ENCODE results near the gene LCOR.

Gene LCOR

GRCh38 chr10:97003804-97004201, 171.7 kb downstream of the LCOR start:
- DNase-seq (ENCODE audit: low read depth), result no peak
- no peak for TF ChIP-seq CTCF (IDR thresholded peaks at IDR 0.05; ENCODE audit: control insufficient read depth, extremely low read depth, insufficient read depth)

GRCh38 chr10:97004591-97004990, 172.5 kb downstream of the LCOR start:
- TF ChIP-seq CTCF (IDR thresholded peaks at IDR 0.05; ENCODE audit: control insufficient read depth, extremely low read depth, insufficient read depth), result no peak

More at GRCh38 chr10:97003804-97004201, 171.7 kb downstream of the LCOR start:
- no peak overlapping the region for H3K4me3 ChIP-seq (ENCODE audit: low read depth, low read length)

GRCh38 chr10:97005349-97005748, 173.3 kb downstream of the LCOR start:
- no peak for DNase-seq (ENCODE audit: low read depth)
- H3K4me3 ChIP-seq (ENCODE audit: low read depth, low read length), result no peak overlapping the region
- no peak for TF ChIP-seq CTCF (IDR thresholded peaks at IDR 0.05; ENCODE audit: control insufficient read depth, extremely low read depth, insufficient read depth)

More at GRCh38 chr10:97004591-97004990, 172.5 kb downstream of the LCOR start:
- no peak for DNase-seq (ENCODE audit: low read depth)
- H3K4me3 ChIP-seq (ENCODE audit: low read depth, low read length), result no peak overlapping the region

GRCh38 chr10:97006364-97006763, 174.3 kb downstream of the LCOR start:
- no peak for DNase-seq (ENCODE audit: low read depth)
- H3K4me3 ChIP-seq (ENCODE audit: low read depth, low read length), result no peak overlapping the region
- TF ChIP-seq CTCF (IDR thresholded peaks at IDR 0.05; ENCODE audit: control insufficient read depth, extremely low read depth, insufficient read depth), result no peak

- DNase-seq (ENCODE audit: low read depth), result no peak
- no peak overlapping the region for H3K4me3 ChIP-seq (ENCODE audit: low read depth, low read length)
- TF ChIP-seq CTCF (IDR thresholded peaks at IDR 0.05; ENCODE audit: control insufficient read depth, extremely low read depth, insufficient read depth), result no peak
Measured at GRCh38 chr10:97007417-97007816, 175.3 kb downstream of the LCOR start.

GRCh38 chr10:97010695-97011206, 178.7 kb downstream of the LCOR start:
- TF ChIP-seq CTCF (IDR thresholded peaks at IDR 0.05; ENCODE audit: control insufficient read depth, extremely low read depth, insufficient read depth), result no peak
- no peak for DNase-seq (ENCODE audit: low read depth)
- H3K4me3 ChIP-seq (ENCODE audit: low read depth, low read length), result no peak overlapping the region

- no peak for DNase-seq (ENCODE audit: low read depth)
- TF ChIP-seq CTCF (IDR thresholded peaks at IDR 0.05; ENCODE audit: control insufficient read depth, extremely low read depth, insufficient read depth), result no peak
- no peak overlapping the region for H3K4me3 ChIP-seq (ENCODE audit: low read depth, low read length)
Measured at GRCh38 chr10:97011397-97011796, 179.3 kb downstream of the LCOR start.

Data from LNCaP clone FGC (cell line).